ENCODE results near the gene SETD1B.

DNA sequence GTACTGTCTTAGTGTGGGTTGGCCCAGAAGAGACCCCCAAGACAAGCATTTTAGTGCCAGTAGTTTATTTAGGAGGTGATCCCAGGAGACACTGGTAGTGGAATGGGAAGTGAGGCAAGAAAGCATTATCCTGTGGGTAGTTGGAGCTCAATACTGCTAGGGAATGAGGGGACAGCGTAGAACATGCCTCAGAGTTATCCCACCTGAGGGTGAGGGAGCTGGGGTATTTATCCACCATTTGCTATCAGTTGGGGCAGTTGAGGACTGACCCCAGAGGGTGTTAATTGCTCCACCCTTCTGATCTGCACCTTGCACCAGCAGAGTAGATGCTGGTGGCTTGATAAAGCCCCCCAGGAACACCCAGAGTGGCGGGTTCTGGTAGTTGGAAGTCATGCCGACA, 48.2 kb upstream of the SETD1B start:
- TF ChIP-seq, protein P1, sequence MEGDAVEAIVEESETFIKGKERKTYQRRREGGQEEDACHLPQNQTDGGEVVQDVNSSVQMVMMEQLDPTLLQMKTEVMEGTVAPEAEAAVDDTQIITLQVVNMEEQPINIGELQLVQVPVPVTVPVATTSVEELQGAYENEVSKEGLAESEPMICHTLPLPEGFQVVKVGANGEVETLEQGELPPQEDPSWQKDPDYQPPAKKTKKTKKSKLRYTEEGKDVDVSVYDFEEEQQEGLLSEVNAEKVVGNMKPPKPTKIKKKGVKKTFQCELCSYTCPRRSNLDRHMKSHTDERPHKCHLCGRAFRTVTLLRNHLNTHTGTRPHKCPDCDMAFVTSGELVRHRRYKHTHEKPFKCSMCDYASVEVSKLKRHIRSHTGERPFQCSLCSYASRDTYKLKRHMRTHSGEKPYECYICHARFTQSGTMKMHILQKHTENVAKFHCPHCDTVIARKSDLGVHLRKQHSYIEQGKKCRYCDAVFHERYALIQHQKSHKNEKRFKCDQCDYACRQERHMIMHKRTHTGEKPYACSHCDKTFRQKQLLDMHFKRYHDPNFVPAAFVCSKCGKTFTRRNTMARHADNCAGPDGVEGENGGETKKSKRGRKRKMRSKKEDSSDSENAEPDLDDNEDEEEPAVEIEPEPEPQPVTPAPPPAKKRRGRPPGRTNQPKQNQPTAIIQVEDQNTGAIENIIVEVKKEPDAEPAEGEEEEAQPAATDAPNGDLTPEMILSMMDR (conservative IDR thresholded peaks at IDR 0.05; ENCODE audit: low read length): no peak
- TF ChIP-seq EZH2phosphoT487 (IDR thresholded peaks at IDR 0.05; ENCODE audit: borderline replicate concordance): no peak
